Activated gamma-delta T cell (primary cell): ENCODE results near the gene PRR19.

ENCODE experiments used
- DNase-seq: peaks from one replicate; lab custom pipeline; 2025; lab: John Stamatoyannopoulos, UW

Gene PRR19

DNA sequence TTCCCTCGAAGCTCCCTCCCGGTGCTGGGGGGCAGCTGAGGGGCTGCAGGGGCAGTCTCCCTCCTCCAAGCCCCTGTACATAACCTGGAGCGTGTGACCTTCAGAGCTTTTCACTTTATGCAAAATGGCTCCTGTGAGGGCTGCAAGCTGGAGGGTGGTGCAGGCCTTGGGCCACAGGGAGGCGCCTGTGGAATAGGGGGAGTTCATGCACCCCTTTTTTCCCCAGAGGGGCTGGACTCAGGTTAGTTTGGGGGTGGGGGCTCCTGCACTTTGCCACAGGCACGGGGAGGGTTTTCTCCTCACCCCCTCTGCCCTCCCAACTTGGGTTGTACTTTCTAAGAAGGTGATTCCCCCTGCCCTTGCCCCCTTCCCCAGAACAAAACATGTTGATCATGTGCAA, 6.6 kb upstream of the PRR19 start:
- no peak for DNase-seq

DNA sequence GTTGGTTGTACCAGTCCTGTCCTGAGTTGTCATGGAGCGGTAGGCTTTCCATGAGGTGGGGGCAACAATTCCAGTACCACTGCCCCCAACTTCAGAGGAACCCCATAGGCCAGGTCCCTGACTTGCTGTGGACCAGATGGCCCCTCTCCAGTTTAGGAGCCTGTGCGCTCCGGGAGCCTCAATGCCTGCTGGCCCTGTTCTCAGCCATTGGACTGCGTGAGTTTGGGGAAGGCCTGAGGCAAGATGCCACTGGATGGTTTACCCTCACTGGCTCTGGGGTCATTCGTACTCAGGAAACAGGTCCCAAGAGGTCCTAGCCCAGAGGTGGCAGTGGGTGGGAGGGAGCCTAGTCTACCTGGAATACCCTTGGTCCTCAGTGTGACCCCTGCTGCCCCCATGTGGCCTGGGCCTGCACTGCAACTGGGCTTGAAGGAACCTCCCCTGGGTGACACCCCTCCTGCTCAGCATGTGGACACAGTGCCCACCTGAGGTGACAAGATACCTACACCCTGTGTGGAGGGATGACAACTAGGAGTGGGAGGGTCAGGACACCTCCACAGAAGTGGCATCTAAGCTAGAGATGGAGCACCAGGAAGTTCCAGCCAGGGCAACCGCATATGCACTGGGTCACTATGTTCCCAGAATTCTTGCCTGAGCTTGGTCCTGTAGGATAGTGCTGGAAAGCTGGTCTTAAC, 6.0 kb upstream of the PRR19 start:
- peak; percentile 66 for DNase-seq

DNA sequence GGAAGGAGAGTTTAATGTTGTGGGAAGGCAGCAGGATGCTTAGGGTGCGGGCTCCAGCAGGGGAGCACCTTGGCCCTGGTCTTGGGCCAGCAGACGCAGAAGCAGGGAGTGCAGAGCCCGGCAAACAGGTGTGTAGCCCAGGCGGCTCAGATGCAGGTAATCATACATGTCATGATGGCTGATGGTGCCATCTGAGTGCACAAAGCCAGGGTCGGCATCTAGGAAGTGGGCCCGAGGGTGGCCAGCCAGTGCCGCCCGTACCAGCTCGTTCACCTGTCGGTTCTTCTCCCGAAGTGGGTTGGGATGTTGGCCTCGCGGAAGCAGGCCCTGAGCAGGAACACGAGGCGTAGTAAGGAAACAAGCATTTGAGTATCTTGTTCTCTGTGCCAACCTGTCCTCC, 4.9 kb upstream of the PRR19 start:
- DNase-seq, result no peak

DNA sequence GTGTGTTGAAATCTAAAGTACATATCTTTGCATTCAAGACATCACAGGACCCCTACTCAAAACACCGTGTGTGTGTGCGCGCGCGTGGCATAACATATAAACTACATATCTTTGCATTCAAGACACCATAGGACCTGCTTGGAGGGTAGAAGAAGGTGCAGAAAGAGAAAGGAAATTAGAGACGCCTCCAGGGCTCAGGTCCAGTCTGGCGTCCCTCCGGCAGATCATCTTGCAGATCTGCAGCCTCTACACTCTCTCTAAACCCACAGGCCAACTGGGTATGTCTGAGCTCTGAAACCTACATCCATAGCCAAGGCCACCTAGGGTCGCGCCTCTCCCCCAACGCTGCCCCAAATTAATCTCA, 1.2 kb downstream of the PRR19 start:
- no peak for DNase-seq

DNA sequence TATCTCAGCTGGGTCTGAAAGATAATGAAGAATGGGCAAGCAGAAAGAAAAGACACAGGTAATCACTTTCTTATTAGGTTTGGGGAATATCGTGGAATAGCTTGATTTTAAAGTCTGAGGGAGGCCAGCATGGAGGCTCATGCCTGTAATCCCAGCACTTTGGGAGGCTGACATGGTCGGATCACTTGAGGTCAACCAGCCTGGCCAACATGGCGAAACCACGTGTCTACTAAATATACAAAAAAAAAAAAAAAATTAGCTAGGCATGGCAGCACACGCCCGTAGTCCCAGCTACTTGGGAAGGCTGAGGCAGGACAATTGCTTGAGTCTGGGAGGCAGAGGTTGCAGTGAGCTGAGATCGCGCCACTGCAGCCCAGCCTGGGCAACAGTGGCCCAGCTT, 1.9 kb downstream of the PRR19 start:
- no peak for DNase-seq

DNA sequence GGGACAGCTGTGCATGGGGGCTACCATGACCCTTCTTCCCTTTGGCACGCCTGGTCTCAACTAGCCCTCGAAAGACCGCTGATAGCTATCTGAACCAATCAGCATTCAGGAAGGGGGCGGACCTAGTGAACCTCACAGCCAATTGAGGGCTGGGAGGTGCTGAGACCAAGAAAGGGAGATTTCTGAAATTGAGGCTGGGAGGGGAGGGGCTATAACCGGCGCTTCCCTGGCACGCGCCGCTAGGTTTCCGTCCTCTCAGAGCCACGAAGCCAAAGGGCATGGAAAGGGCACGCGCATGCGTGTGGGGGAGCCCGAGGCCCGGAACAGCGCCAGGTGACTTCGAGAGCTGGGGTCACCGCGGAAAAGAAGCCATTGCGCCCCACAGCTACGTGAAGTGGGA, 4.7 kb downstream of the PRR19 start:
- no peak for DNase-seq

DNA sequence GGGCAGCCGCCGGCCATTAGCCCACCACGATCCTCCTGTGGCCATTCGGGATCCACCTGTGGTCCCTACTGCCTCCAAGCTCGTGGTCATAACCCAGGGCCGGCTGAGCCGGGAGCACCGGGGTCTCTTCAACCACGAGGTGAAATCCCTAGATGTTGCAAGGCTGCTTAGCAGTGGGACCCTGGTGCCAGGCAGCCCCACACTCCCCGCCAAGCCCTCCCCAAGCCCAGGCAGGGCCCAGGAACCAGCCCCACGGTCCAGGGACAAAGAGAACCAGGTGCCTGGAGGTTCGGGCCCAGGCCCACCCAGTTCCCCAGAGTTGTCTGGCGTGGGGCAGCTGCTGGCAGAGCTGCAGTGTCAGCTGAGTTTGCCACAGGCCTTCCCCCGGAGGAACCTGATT, 7.8 kb downstream of the PRR19 start:
- DNase-seq, result no peak

DNA sequence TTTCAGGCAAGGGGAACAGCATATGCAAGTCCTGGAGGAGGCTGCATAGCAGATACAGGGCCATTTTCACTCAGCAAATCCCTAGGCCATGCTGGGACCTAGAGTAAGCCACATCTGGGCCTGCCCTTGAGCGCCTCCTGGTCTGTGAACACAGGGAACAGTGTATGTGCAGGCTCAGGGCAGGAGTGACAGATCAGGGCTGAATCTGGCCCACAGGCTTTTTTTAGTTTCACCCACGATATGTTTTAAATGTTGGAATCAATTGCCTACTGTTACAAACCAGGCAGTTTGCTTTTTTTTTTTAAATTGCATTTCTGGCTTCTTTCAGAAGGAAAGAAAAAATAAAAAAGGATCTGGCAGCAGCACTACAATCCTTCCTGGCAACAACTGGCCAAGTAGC, 9.7 kb downstream of the PRR19 start:
- DNase-seq, result no peak

DNA sequence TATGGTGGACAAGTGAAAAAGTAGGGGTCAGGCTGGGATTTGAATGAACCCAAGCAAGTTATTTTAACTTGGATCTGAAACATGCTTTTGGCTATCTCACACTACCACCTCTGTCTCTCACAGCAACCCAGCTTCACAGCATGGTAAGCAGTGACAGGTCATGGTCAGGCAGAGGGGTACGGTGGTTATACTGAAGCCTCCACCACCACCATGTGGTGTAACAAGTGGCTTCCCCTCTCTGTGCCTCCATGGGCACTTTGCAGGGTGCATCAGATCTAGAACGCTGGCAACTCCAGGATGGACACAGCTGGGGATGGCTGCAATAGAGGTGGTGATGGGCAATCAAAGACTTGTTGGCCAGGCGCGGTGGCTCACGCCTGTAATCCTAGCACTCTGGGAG, 10.4 kb downstream of the PRR19 start:
- no peak for DNase-seq

DNA sequence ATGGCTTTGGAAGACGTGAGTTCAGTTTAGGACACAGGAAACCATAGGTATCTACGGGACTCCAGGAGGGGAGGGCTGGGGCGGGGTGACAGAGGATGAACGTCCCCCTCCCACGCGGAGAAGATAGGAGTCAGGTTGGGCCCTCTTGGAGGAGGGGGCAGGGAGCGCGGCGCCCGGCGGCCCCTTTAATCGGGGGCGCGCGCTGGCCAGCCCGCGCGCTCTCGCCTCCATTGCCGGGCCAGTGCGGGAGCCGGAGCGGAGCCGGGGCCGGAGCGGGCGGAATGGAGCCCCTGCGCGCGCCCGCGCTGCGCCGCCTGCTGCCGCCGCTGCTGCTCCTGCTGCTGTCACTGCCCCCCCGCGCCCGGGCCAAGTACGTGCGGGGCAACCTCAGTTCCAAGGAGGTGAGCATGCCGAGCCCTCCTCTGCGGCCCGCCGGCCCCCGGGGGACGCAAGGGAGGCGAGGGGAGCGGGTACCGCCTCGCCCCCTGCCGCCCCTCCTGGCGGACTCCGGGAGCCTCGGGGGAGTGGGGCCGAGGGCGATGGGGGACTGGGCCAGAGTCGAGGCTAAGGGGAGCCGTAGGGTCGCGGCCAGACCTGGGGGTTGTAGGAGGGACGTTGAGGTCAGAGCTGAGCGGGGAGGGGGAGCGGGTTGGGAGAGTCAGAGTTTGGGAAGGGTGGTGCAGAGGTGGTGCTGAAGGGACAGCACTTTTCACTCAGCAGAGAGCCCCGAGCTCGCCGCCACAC, 11.3 kb downstream of the PRR19 start, which contains the start of gene TMEM145:
Gene TMEM145, plus strand, starts transcription at position 214 of the 744 bp plus-strand sequence. Its CDS starts 68 bp downstream, at position 282.
- no peak for DNase-seq

DNA sequence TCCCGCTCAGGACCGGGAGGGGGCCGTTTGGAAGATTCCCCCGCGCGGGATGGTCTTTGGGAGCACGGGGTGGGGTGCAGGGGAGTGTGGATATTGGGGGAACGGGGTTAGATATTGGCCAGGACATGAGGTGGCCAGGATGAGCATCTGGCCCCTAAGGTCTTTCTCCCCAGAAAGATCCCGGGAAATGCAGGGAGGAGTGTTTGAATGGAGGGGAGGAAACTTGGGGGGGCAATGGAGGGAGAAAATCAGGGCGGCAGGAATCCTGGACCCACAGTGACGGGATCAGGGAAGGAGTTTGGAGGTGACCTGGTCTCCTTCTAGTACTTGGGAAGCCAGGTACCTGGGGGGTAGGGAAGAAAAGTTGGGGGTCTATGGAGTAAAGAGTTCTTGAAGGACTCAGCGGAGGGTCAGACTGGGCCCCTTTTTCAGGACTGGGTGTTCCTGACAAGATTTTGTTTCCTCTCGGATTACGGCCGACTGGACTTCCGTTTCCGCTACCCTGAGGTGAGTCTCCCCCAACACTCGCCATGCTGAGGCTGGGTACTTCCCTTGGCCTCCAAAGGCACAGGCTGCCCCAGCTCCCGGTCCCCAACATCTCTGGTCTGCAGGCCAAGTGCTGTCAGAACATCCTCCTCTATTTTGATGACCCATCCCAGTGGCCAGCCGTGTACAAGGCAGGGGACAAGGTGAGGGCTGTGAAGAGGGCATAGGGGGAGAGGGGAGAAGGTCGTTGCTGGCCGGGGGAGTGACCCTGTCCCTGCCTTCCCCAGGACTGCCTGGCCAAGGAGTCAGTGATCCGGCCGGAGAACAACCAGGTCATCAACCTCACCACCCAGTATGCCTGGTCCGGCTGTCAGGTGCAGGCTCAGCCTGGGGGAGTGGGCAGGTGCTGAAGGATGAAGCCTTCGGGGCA, 12.2 kb downstream of the PRR19 start:
- no peak for DNase-seq

DNA sequence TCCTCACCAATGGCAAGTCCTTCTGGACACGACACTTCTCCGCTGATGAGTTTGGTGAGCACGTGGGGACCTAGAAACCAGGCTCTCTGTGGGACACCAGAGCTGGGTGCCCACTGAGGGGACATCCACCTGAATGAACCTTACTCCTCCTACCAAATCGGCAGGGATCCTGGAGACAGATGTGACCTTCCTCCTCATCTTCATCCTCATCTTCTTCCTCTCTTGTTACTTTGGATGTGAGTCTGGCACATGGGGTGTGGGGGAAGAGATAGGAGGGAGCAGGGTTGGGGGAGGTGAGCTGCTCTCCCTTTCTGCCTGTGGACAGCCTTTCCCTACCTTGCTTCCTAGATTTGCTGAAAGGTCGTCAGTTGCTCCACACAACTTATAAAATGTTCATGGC, 13.1 kb downstream of the PRR19 start:
- DNase-seq, result no peak

DNA sequence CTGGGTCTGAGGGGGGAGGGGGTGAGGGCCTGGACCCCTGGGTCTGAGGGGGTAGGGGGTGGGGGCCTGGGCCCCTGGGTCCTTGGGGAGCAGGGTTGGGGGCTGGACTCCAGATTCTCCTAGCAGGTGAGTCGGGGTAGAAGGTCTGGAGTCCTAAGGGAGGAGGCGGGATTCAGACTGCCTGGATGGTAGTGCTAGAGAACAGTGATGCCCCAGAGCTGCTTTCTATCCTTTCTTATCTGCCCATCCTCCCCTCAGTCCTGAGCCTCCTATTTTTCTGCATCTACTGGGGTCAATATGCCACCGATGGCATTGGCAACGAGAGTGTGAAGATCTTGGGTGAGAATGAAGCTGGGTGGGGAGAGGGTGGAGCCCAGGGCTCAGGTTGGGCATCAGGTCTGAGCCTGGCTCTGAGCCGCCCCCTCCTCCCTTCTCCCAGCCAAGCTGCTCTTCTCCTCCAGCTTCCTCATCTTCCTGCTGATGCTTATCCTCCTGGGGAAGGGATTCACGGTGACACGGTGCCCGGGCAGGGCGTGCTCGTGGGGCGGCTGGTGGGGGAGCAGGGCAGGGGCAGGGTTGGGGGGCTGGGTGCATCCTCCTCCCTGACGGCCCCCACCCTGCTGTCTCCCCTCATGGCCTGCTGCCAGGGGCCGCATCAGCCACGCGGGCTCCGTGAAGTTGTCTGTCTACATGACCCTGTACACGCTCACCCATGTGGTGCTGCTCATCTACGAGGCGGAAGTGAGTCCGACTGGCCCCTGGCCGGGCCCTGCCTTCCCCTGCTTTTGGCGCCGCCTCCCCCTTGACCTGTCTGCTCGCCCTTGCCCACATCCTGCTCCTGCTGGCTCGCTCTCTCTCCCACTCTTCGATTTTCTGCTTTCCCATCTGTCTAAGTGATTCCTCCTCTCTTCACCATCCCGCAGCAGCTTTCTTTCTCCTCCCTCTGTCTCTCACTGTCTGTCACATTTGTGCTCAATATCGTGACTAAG, 14.6 kb downstream of the PRR19 start:
- DNase-seq, result no peak

DNA sequence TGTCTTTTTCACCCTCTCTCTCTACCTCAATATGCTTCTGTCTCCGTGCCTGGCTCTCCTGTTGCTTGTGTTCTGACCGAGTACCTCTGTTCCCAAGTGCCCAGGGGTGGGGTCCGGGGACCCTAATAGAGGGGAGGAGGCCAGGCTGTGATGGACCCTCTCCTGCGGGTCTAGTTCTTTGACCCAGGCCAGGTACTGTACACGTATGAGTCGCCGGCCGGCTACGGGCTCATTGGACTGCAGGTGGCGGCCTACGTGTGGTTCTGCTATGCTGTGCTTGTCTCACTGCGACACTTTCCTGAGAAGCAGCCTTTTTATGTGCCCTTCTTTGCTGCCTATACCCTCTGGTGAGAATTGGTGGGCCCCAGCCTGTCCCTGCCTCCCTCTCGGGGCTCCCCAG, 15.6 kb downstream of the PRR19 start:
- no peak for DNase-seq

DNA sequence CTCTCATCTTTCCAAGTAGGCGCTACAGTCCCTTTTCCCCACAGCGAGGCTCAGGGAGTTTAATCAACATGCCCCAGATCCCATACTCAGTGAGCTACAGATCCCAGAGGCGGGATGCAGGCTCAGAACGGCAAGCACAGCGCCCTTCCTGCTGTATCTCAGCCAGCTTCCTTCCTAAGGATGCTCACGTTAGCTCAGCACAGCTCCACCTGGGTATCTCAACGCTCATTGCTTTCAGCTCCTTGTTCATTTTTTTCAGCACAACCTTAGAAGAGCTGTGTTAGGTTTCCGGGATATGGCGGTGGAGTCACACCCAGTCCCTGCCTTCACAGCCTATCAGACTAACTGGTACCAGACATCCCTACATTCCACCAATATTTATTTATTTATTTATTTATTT, 20.4 kb downstream of the PRR19 start:
- DNase-seq, result no peak

DNA sequence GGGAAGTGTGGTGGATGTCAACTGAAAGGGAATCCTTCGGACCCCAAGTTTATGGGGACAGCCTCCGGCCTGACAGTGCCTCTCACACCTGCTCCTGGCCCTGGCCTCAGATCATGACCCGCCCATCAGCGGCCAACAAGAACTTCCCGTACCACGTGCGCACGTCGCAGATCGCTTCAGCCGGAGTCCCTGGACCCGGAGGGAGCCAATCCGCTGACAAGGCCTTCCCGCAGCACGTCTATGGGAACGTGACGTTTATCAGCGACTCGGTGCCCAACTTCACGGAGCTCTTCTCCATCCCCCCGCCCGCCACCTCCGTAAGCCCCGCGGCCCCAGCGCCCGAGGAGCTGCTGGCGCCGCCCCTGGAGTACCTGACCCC, 21.5 kb downstream of the PRR19 start:
- no peak for DNase-seq

DNA sequence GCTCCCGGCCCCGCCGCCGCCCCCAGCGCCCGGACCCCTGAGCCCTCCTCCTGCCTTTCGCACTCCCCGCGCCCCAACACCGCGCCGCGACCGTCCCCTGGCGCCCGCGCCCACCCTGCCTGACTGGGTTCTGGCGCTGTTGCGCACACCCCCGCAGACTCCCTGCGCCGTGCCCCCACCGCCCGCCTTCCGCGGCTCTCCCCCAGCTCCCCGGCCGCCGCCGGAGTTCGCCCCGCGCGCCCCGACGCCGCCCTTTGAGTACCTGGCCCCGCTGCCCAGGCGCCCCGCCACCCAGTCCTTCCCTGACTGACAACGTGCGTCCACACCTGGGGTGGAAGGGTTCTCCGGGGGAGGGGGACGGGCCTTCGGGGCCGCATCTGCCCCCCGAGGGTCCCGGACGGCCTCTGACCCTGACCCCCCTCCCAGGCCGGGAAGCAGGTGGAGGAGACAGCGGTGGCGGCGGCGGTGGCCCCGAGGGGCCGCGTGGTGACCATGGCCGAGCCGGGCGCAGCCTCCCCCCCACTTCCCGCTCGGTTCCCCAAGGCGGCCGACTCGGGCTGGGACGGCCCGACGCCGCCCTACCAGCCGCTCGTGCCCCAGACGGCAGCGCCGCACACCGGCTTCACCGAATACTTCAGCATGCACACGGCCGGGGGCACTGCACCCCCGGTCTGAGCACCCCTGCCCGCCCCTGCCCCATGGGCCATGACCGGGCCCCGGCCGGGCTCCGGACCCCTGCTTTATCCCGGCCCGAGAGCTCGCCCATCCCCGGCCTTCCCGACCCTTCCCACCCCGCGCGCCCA, 22.1 kb downstream of the PRR19 start:
- no peak for DNase-seq

DNA sequence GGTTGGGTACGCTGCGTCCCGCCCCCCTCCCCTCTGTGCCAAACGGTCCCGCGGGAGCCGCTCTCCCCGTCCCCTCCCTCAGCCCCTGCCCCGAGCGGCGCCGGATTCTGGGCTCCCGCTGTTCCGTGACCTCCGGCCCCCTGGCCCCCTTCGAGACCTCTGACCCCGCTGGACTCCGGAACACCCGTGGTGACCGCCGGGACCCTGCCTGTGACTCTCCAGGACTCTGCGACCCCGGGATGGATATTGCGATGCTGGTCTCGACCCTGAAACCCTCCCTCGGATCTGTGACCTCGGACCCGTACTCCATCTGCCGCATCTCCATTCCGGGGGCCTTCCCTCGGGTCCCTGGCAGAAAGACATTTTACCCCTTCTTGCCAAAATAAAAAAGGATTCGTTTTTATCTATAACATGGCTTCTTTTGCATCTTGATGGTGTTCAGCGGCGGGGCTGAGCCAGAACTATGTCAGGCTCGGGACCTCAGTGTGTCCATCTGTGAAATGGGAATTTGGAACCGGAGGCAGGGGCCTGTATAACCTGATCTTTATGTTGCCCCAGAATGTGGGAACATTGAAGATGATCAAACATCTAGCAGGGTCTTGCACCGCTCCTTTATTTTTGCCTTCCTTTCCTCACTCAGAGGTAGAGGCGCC, 22.8 kb downstream of the PRR19 start:
- DNase-seq, result no peak

DNA sequence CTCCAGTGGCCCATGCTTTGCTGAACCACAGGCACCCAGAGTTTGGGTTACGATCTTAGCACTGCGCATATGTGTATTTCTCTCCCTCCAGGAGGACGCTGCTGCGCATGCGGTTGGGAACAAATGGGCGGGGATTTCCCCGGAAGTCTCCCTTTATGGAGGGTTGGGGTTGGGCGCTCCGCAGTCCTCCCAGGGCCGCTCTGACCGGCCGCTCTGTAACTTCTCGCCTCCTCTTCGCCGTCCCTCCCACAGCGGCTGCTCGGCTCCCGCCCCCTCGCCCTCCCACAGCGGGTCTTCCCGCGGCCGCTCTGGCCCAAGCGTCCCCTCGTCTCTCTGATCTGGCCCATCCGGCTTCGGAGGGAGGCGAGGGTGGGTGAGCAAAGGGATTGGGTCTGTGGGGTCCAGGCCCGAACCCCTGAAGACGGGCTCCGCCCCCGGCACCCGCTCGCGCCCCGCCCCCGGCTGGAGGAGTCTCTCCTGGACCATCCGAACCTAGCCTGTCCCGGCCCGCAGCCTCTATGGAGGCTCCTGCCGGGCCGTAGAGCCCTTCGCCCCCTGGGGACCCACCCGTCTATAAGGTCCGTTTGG, 23.5 kb downstream of the PRR19 start, which contains the start of gene MEGF8:
Gene MEGF8, plus strand, starts transcription at position 328 of the 588 bp plus-strand sequence. CDS start 609 bp downstream, outside the sequence.
- peak; percentile 75 for DNase-seq
